ENCODE results near the gene KCNAB1.

Gene KCNAB1

DNA sequence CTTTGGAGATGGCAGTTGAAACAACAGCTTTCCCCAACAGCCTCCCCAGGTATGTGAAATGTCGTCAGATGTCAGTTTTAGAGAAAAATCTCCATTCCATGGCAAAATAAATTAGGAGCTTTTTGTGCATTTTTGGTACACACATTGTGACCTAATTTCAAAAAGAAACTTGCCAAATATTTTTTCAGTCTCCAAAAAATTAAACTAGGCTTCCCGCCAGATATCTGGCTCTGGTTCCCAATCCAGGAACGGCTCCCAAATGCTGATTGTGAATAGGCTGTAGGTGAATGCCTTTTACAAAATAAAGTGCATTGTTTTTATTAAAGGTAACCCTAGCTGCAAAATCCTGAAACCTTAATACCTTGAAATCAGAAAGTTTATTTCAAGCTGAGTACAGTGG, 10.9 kb downstream of the KCNAB1 start:
- H3K27me3 ChIP-seq (replicated peaks; ENCODE audit: insufficient read depth, low read length) = no peaks in the 10 kb centered on the region
- H3K36me3 ChIP-seq (replicated peaks; ENCODE audit: insufficient read depth, low read length) = no peaks in the 10 kb centered on the region
- no peak overlapping the region for H2AFZ ChIP-seq (ENCODE audit: low read length)
- H3K27ac ChIP-seq (ENCODE audit: low read length) = no peak overlapping the region
- TF ChIP-seq EZH2phosphoT487 (IDR thresholded peaks at IDR 0.05; ENCODE audit: low read length) = no peak
- TF ChIP-seq EZH2 (optimal IDR thresholded peaks at IDR 0.05; ENCODE audit: low read depth, low read length) = no peak
- no peak for TF ChIP-seq CTCF (IDR thresholded peaks at IDR 0.05; ENCODE audit: low read length)
- H3K4me2 ChIP-seq (ENCODE audit: low read depth, low read length) = no peak overlapping the region
- H3K4me1 ChIP-seq (ENCODE audit: low read length) = no peaks in the 10 kb centered on the region
- H3K9ac ChIP-seq (ENCODE audit: low read length) = no peak overlapping the region
- H3F3A ChIP-seq (ENCODE audit: insufficient read depth, low read length) = no peaks in the 10 kb centered on the region
- no peak overlapping the region for H3K4me3 ChIP-seq (ENCODE audit: low read length)
- DNase-seq = no peak
- no peaks in the 10 kb centered on the region for H3K79me2 ChIP-seq (ENCODE audit: low read length)
- H4K20me1 ChIP-seq (ENCODE audit: insufficient read depth, low read length) = no peaks in the 10 kb centered on the region
- no peaks in the 10 kb centered on the region for H3K9me3 ChIP-seq (replicated peaks; ENCODE audit: insufficient read depth, low read length)
- no peaks in the 10 kb centered on the region for H3K9me2 ChIP-seq (replicated peaks; ENCODE audit: insufficient read depth, low read length)

GRCh38 chr3:156131799-156132198, 11.4 kb downstream of the KCNAB1 start:
- no peak overlapping the region for H2AFZ ChIP-seq (ENCODE audit: low read length)
- H3K36me3 ChIP-seq (replicated peaks; ENCODE audit: insufficient read depth, low read length) = no peaks in the 10 kb centered on the region
- no peak overlapping the region for H3K9ac ChIP-seq (ENCODE audit: low read length)
- no peaks in the 10 kb centered on the region for H3K9me3 ChIP-seq (replicated peaks; ENCODE audit: insufficient read depth, low read length)
- H3K27ac ChIP-seq (ENCODE audit: low read length) = no peak overlapping the region
- H3K79me2 ChIP-seq (ENCODE audit: low read length) = no peaks in the 10 kb centered on the region
- DNase-seq = no peak
- no peaks in the 10 kb centered on the region for H3K4me1 ChIP-seq (ENCODE audit: low read length)
- no peak overlapping the region for H3K4me3 ChIP-seq (ENCODE audit: low read length)
- no peaks in the 10 kb centered on the region for H4K20me1 ChIP-seq (ENCODE audit: insufficient read depth, low read length)
- H3K9me2 ChIP-seq (replicated peaks; ENCODE audit: insufficient read depth, low read length) = no peaks in the 10 kb centered on the region
- no peak for TF ChIP-seq EZH2 (optimal IDR thresholded peaks at IDR 0.05; ENCODE audit: low read depth, low read length)
- TF ChIP-seq CTCF (IDR thresholded peaks at IDR 0.05; ENCODE audit: low read length) = no peak
- no peak for TF ChIP-seq EZH2phosphoT487 (IDR thresholded peaks at IDR 0.05; ENCODE audit: low read length)
- no peaks in the 10 kb centered on the region for H3K27me3 ChIP-seq (replicated peaks; ENCODE audit: insufficient read depth, low read length)
- no peaks in the 10 kb centered on the region for H3F3A ChIP-seq (ENCODE audit: insufficient read depth, low read length)
- no peak overlapping the region for H3K4me2 ChIP-seq (ENCODE audit: low read depth, low read length)

- no peaks in the 10 kb centered on the region for H3K36me3 ChIP-seq (replicated peaks; ENCODE audit: insufficient read depth, low read length)
- H3K4me1 ChIP-seq (ENCODE audit: low read length) = no peaks in the 10 kb centered on the region
- H3K4me3 ChIP-seq (ENCODE audit: low read length) = no peak overlapping the region
- TF ChIP-seq CTCF (IDR thresholded peaks at IDR 0.05; ENCODE audit: low read length) = no peak
- no peak for TF ChIP-seq EZH2 (optimal IDR thresholded peaks at IDR 0.05; ENCODE audit: low read depth, low read length)
- TF ChIP-seq EZH2phosphoT487 (IDR thresholded peaks at IDR 0.05; ENCODE audit: low read length) = no peak
- no peak overlapping the region for H3K4me2 ChIP-seq (ENCODE audit: low read depth, low read length)
- no peaks in the 10 kb centered on the region for H3F3A ChIP-seq (ENCODE audit: insufficient read depth, low read length)
- H3K27ac ChIP-seq (ENCODE audit: low read length) = no peak overlapping the region
- no peak for DNase-seq
- H2AFZ ChIP-seq (ENCODE audit: low read length) = no peak overlapping the region
- no peaks in the 10 kb centered on the region for H3K79me2 ChIP-seq (ENCODE audit: low read length)
- H4K20me1 ChIP-seq (ENCODE audit: insufficient read depth, low read length) = no peaks in the 10 kb centered on the region
- H3K9me2 ChIP-seq (replicated peaks; ENCODE audit: insufficient read depth, low read length) = no peaks in the 10 kb centered on the region
- no peaks in the 10 kb centered on the region for H3K9me3 ChIP-seq (replicated peaks; ENCODE audit: insufficient read depth, low read length)
- no peaks in the 10 kb centered on the region for H3K27me3 ChIP-seq (replicated peaks; ENCODE audit: insufficient read depth, low read length)
- H3K9ac ChIP-seq (ENCODE audit: low read length) = no peak overlapping the region
Observed at GRCh38 chr3:156132313-156132712, 11.9 kb downstream of the KCNAB1 start.
